GM12878 (cell line): ENCODE data around the gene ACSL4. TPM values are rescaled to one million over a fixed set of nuclear protein-coding genes. Genes with fewer than 3 reads are reported as not detected.

Experiments used
- ATAC-seq: fragments of 200-7000 bp; cut with Tn5 transposase; 3 replicates; pipeline ENCODE4 v1.9.1; 2020; ENCODE audit warnings: mild to moderate bottlenecking, moderate library complexity
- BruUV-seq: library from RNA; stranded (reverse); fragments of 400-500 nt; replicated peaks from 2 replicates; lab custom pipeline; 2021; lab: Mats Ljungman, UMichigan
- CTCF ChIA-PET: fragments of 300-600 bp; sonication (Branson Sonifier 250); formaldehyde crosslinking; extraction: SDS; loops from one replicate; lab custom pipeline; 2021; ENCODE audit warnings: inconsistent platforms; lab: Yijun Ruan, JAX
- POLR2A ChIA-PET: fragments of 350-600 bp; formaldehyde crosslinking; extraction: SDS; loops from one replicate; lab custom pipeline; 2021; ENCODE audit warnings: inconsistent platforms; lab: Charles Lee
- RAD21 ChIA-PET: fragments of 300-600 bp; sonication (Branson Sonifier 250); formaldehyde crosslinking; loops from one replicate; lab custom pipeline; 2023; ENCODE audit warnings: antibody characterized with exemption; ENCODE audit not compliant: unreplicated experiment; lab: Charles Lee
- SMC1A ChIA-PET: fragments of 300-600 bp; sonication (Branson Sonifier 250); formaldehyde crosslinking; loops from one replicate; lab custom pipeline; 2023; ENCODE audit not compliant: unreplicated experiment, uncharacterized antibody; lab: Charles Lee
- DNase-seq: peaks from one replicate; pipeline ENCODE4 v3.0.0-alpha.2; 2011; ENCODE audit warnings: low read depth, low spot score
- FAIRE-seq: peaks from 3 replicates; lab custom pipeline; 2011; peaks lifted over from hg19 to GRCh38; lab: Jason Lieb, UNC
- H2AFZ ChIP-seq: 2 replicates; pipeline ENCODE4 v1.6.0; 2011; ENCODE audit warnings: low read depth, low read length, control low read depth; ENCODE audit not compliant: control insufficient read depth
- H3K27ac ChIP-seq: 2 replicates; pipeline ENCODE4 v1.5.1; 2011; ENCODE audit warnings: control low read depth; ENCODE audit not compliant: control insufficient read depth, insufficient read depth
- H3K27me3 ChIP-seq, 2 experiments: replicated peaks in 1 of 2; 2 replicates each; pipeline versions ENCODE4 v1.6.0 to v1.6.1; 2011; ENCODE audit warnings: low read length in 1 of 2; ENCODE audit not compliant: control insufficient read depth in 2 of 2, insufficient read depth in 2 of 2
- H3K36me3 ChIP-seq, 2 experiments: 2 replicates each; pipeline ENCODE4 v1.5.1; 2011; ENCODE audit warnings: low read length in 1 of 2; ENCODE audit not compliant: control insufficient read depth in 2 of 2, insufficient read depth in 2 of 2
- H3K4me1 ChIP-seq: 2 replicates; pipeline ENCODE4 v1.6.1; 2011; ENCODE audit warnings: mild to moderate bottlenecking, low read length, moderate library complexity, mixed read lengths; ENCODE audit not compliant: control insufficient read depth, insufficient read depth
- H3K4me2 ChIP-seq: 2 replicates; pipeline ENCODE4 v1.6.0; 2011; ENCODE audit warnings: control low read depth; ENCODE audit not compliant: control insufficient read depth, insufficient read depth
- H3K4me3 ChIP-seq: fragments of 200-600 bp; sonication (generic); 2 replicates; pipeline ENCODE4 v1.5.1; 2016
- H3K79me2 ChIP-seq: 2 replicates; pipeline ENCODE4 v1.6.0; 2011; ENCODE audit warnings: low read length; ENCODE audit not compliant: control insufficient read depth, insufficient read depth
- H3K9ac ChIP-seq: 2 replicates; pipeline ENCODE4 v1.8.0; 2011; ENCODE audit warnings: low read length, control low read depth, mixed read lengths; ENCODE audit not compliant: control insufficient read depth, insufficient read depth
- H3K9me3 ChIP-seq: replicated peaks from 3 replicates; pipeline ENCODE4 v1.5.1; 2011; ENCODE audit warnings: mild to moderate bottlenecking, low read length; ENCODE audit not compliant: control insufficient read depth, insufficient read depth
- H4K20me1 ChIP-seq: 2 replicates; pipeline ENCODE4 v1.6.0; 2011; ENCODE audit not compliant: control insufficient read depth, insufficient read depth
- CEBPZ ChIP-seq: fragments of 150-350 bp; IDR thresholded peaks from 2 replicates; pipeline ENCODE4 v1.6.1; 2016; ENCODE audit warnings: low read depth, low read length
- E2F8 ChIP-seq: fragments of 450-650 bp; IDR thresholded peaks from 2 replicates; pipeline ENCODE4 v1.6.1; 2018; ENCODE audit warnings: mild to moderate bottlenecking, low read depth, moderate library complexity; ENCODE audit not compliant: partially characterized antibody
- EED ChIP-seq: sonication (generic); IDR thresholded peaks from 2 replicates; pipeline ENCODE4 v1.6.1; 2016; ENCODE audit warnings: antibody characterized with exemption, low read depth
- JUNB ChIP-seq: IDR thresholded peaks from 2 replicates; pipeline ENCODE4 v1.6.1; 2016; ENCODE audit warnings: antibody characterized with exemption, mild to moderate bottlenecking
- MYB ChIP-seq: fragments of 150-350 bp; IDR thresholded peaks from 2 replicates; pipeline ENCODE4 v1.6.1; 2014; ENCODE audit warnings: mild to moderate bottlenecking, low read depth, low read length, borderline replicate concordance
- NKRF ChIP-seq: fragments of 450-650 bp; conservative IDR thresholded peaks from 2 replicates; pipeline ENCODE4 v1.6.1; 2017; ENCODE audit warnings: mild to moderate bottlenecking, moderate library complexity
- RAD51 ChIP-seq: fragments of 450-650 bp; IDR thresholded peaks from 2 replicates; pipeline ENCODE4 v1.6.1; 2016; ENCODE audit warnings: moderate library complexity, mild to moderate bottlenecking, inconsistent platforms
- RFX5 ChIP-seq: IDR thresholded peaks from 2 replicates; pipeline ENCODE4 v1.6.1; 2011; ENCODE audit warnings: low read depth, low read length, improper control_type of control experiment
- TAF1 ChIP-seq: IDR thresholded peaks from 2 replicates; pipeline ENCODE4 v1.6.1; 2011; ENCODE audit warnings: mild to moderate bottlenecking, low read depth, low read length, borderline replicate concordance
- TCF12 ChIP-seq: IDR thresholded peaks from 2 replicates; pipeline ENCODE4 v1.6.1; 2011; ENCODE audit warnings: low read depth, mild to moderate bottlenecking, low read length
- WGBS: methylation state at CpG from one replicate; pipeline ENCODE4 v1.1.6; 2016; ENCODE audit warnings: low lambda C conversion rate; ENCODE audit not compliant: insufficient replicate concordance, insufficient coverage; ENCODE audit errors: missing lambda C conversion rate; 5-methylcytosine and 5-hydroxymethylcytosine counted together
- in situ Hi-C: fragments of 300-500 bp; cut with MboI; formaldehyde crosslinking; loops from 9 replicates; pipeline ENCODE4 v1.14.3; 2018; ENCODE audit warnings: mixed read lengths
- intact Hi-C: fragments of 100-400 bp; cut with micrococcal nuclease; formaldehyde crosslinking; loops from one replicate; pipeline ENCODE4 v1.14.2; 2022; ENCODE audit not compliant: unreplicated experiment
- polyA plus RNA-seq, 11 experiments: library from polyadenylated mRNA; depleted of rRNA in 4 of 11; unstranded in 6 of 11; stranded (reverse) in 5 of 11; fragments of >200 nt; fragmentation: Nextera tagmentation in 4 of 11; fragmentation: Illumina TruSeq in 1 of 11; extraction: Ambion mirVana in 4 of 11; extraction: Trizol in 1 of 11; gene quantifications; 1 replicate in 1 of 11; 2 replicates in 10 of 11; pipeline versions ENCODE4 v1.2.1 to v1.2.3, GENCODE V29; 2011 to 2016; ENCODE audit warnings: inconsistent platforms in 2 of 11, missing spikeins in 2 of 11, low read depth in 1 of 11
- total RNA-seq, 4 experiments: library from RNA; depleted of rRNA in 3 of 4; stranded (reverse); fragments of >200 nt in 3 of 4; fragmentation: Illumina TruSeq in 1 of 4; extraction: Trizol in 1 of 4; gene quantifications; 2 replicates each; pipeline versions ENCODE4 v1.2.1 to v1.2.3, GENCODE V29; 2013 to 2021
- TF ChIP-seq, protein P1 (sequence below): fragments of 150-350 bp; IDR thresholded peaks from 2 replicates; pipeline ENCODE4 v1.6.1; 2014; ENCODE audit warnings: mild to moderate bottlenecking, low read depth, low read length

The ACSL4 gene
- total and polyA plus RNA-seq, 10 of the 15 experiments (the other 5 are each of a cell fraction or from before 2014, with no cell fraction given): 20.7 to 66.6 (median 45.4) TPM

- Histone ChIP-seq H3K9me3 (no peaks in the 10 kb centered on the region; the same call in 2 of the 3 replicates), H3K4me2 (no peak overlapping the region), H3K79me2 (no peaks in the 10 kb centered on the region), H3K27me3 (no peaks in the 10 kb centered on the region), H3K4me3 (no peak overlapping the region), H3K27ac (no peak overlapping the region), H2AFZ (no peak overlapping the region), H3K4me1 (no peaks in the 10 kb centered on the region), H3K36me3 (no peaks in the 10 kb centered on the region), H4K20me1 (no peaks in the 10 kb centered on the region), H3K9ac (no peak overlapping the region)
- SMC1A ChIA-PET: no interaction called here
- RAD21 ChIA-PET: no interaction called here
- DNase-seq (no peak), FAIRE-seq (no peak), ATAC-seq (no peak)
- POLR2A ChIA-PET: no interaction called here
- in situ Hi-C loops (no loop called here), intact Hi-C loops (no loop called here)
- CTCF ChIA-PET: no interaction called here
- BruUV-seq: no TSS peak
- WGBS: 54% methylated on average over 8 of the region's 8 CpGs
- TF ChIP-seq, protein P1, sequence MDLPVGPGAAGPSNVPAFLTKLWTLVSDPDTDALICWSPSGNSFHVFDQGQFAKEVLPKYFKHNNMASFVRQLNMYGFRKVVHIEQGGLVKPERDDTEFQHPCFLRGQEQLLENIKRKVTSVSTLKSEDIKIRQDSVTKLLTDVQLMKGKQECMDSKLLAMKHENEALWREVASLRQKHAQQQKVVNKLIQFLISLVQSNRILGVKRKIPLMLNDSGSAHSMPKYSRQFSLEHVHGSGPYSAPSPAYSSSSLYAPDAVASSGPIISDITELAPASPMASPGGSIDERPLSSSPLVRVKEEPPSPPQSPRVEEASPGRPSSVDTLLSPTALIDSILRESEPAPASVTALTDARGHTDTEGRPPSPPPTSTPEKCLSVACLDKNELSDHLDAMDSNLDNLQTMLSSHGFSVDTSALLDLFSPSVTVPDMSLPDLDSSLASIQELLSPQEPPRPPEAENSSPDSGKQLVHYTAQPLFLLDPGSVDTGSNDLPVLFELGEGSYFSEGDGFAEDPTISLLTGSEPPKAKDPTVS: no peak
- TF ChIP-seq JUNB: no peak
- TF ChIP-seq RAD51: no peak
- no peak for TF ChIP-seq TCF12
- TF ChIP-seq CEBPZ: no peak
- no peak for TF ChIP-seq TAF1
- TF ChIP-seq MYB: no peak
- TF ChIP-seq RFX5: no peak
- TF ChIP-seq NKRF: no peak
- no peak for TF ChIP-seq EED
- TF ChIP-seq E2F8: no peak
These were observed 109.1 kb downstream of the ACSL4 start for GRCh38 chrX:109623997-109624396.
